ENCODE results near the gene SIL1. TPM values are rescaled to one million over a fixed set of nuclear protein-coding genes. Genes with fewer than 3 reads are reported as not detected.

Gene SIL1
- total and polyA plus RNA-seq, 9 of the 15 experiments (the other 6 are each of a cell fraction or from before 2014, with no cell fraction given) = 1.3 to 30.5 (median 18.1) TPM

GRCh38 chr5:139137697-139138096 lies 60.5 kb downstream of the SIL1 start (continued):
- TF ChIP-seq REST (IDR thresholded peaks at IDR 0.05; ENCODE audit: borderline replicate concordance) (peak; percentile 29; the same call in 1 of the 2 replicates), REST (CRISPR knock-in tag; IDR thresholded peaks at IDR 0.05; ENCODE audit: low read depth) (no peak), ZNF165 (CRISPR knock-in tag; IDR thresholded peaks at IDR 0.05; ENCODE audit: borderline replicate concordance) (no peak), BCOR (IDR thresholded peaks at IDR 0.05) (no peak), SIN3A (IDR thresholded peaks at IDR 0.05; ENCODE audit: borderline replicate concordance in 2 of 2, control insufficient read depth in 1 of 2, low read depth in 2 of 2, low read length in 2 of 2) (no peak), FOXJ3 (CRISPR knock-in tag; IDR thresholded peaks at IDR 0.05) (no peak), ETS1 (conservative IDR thresholded peaks at IDR 0.05; ENCODE audit: control insufficient read depth, low read depth, low read length) (no peak), HLTF (IDR thresholded peaks at IDR 0.05) (peak; percentile 62; the same call in 1 of the 2 replicates), EHMT2 (IDR thresholded peaks at IDR 0.05) (0 out of 2 replicates have a peak, but pooled peaks have one; percentile 29), ZNF740 (CRISPR knock-in tag; IDR thresholded peaks at IDR 0.05) (no peak), ZNF740 (tag; IDR thresholded peaks at IDR 0.05) (no peak)
